Measurements from ENCODE around the gene KCNQ1. TPM values are rescaled to one million over a fixed set of nuclear protein-coding genes. Genes with fewer than 3 reads are reported as not detected.
A peak's percentile ranks its signal among the peaks of the same experiment; 100 is the strongest.

The KCNQ1 gene
- total and polyA plus RNA-seq, 5 experiments from 2014 or later: 8.7 to 25.1 (median 22.9) TPM

GRCh38 chr11:2810411-2811205 lies 365.8 kb downstream of the KCNQ1 start:
- POLR2A ChIA-PET: interaction anchor here (1.1 kb wide), 1 partner anchor 9 kb away, joined by 3 read pairs; no protein-coding TSS in a partner anchor
- DNase-seq (peak in 2 of 10 donors; percentile 1 to 40), ATAC-seq (no peak)
- H3K9me3 Mint-ChIP-seq: peaks cover 0 to 11% (median 0%) of the 10 kb centered on the region in 9 donors
- H3K27ac Mint-ChIP-seq: peak overlapping the region in 3 of 10 donors; percentile 11 to 79 (median 63)
- H3K4me3 Mint-ChIP-seq: peak overlapping the region in 3 of 10 donors; percentile 8 to 33 (median 31)
- H3K27me3 Mint-ChIP-seq: peaks cover 0 to 2% (median 0%) of the 10 kb centered on the region in 5 donors
- H3K36me3 Mint-ChIP-seq: peaks cover 0 to 8% (median 6%) of the 10 kb centered on the region in 3 donors
- peaks cover 34 to 59% (median 45%) of the 10 kb centered on the region in 4 donors for H3K4me1 Mint-ChIP-seq

GRCh38 chr11:2811206-2812091 lies 366.6 kb downstream of the KCNQ1 start:
- H3K36me3 Mint-ChIP-seq: peaks cover 6 to 16% (median 13%) of the 10 kb centered on the region in 3 donors
- peak in 2 of 10 donors; percentile 3 to 45 for DNase-seq
- H3K9me3 Mint-ChIP-seq: peaks cover 0 to 13% (median 7%) of the 10 kb centered on the region in 9 donors
- peak overlapping the region in 4 of 10 donors; percentile 31 to 75 (median 52) for H3K4me3 Mint-ChIP-seq
- no peak for ATAC-seq
- peaks cover 36 to 59% (median 44%) of the 10 kb centered on the region in 4 donors for H3K4me1 Mint-ChIP-seq
- peaks cover 0 to 3% (median 0%) of the 10 kb centered on the region in 5 donors for H3K27me3 Mint-ChIP-seq
- H3K27ac Mint-ChIP-seq: peak overlapping the region in 4 of 10 donors; percentile 7 to 85 (median 66)
- POLR2A ChIA-PET: no interaction called here

- H3K4me1 Mint-ChIP-seq: peaks cover 36 to 59% (median 44%) of the 10 kb centered on the region in 4 donors
- POLR2A ChIA-PET: interaction anchor here (0.5 kb wide), 1 partner anchor 122 kb away, joined by 7 read pairs; no protein-coding TSS in a partner anchor
- DNase-seq: peak in 1 of 10 donors; percentile 37
- H3K4me3 Mint-ChIP-seq: peak overlapping the region in 9 of 10 donors; percentile 15 to 75 (median 44)
- H3K27ac Mint-ChIP-seq: peak overlapping the region in 4 of 10 donors; percentile 40 to 85 (median 72)
- peaks cover 6 to 21% (median 13%) of the 10 kb centered on the region in 3 donors for H3K36me3 Mint-ChIP-seq
- H3K27me3 Mint-ChIP-seq: peaks cover 0 to 3% (median 0%) of the 10 kb centered on the region in 5 donors
- peak in 1 of 2 donors; percentile 37 for ATAC-seq
- peaks cover 0 to 19% (median 8%) of the 10 kb centered on the region in 9 donors for H3K9me3 Mint-ChIP-seq
Measured at GRCh38 chr11:2812371-2812991, 367.7 kb downstream of the KCNQ1 start.

- POLR2A ChIA-PET: no interaction called here
- H3K9me3 Mint-ChIP-seq: peaks cover 0 to 25% (median 11%) of the 10 kb centered on the region in 9 donors
- peak overlapping the region in 7 of 10 donors; percentile 18 to 75 (median 48) for H3K4me3 Mint-ChIP-seq
- peaks cover 12 to 29% (median 17%) of the 10 kb centered on the region in 3 donors for H3K36me3 Mint-ChIP-seq
- H3K4me1 Mint-ChIP-seq: peaks cover 36 to 57% (median 42%) of the 10 kb centered on the region in 4 donors
- ATAC-seq (peak in 1 of 2 donors; percentile 73), DNase-seq (peak in 5 of 10 donors; percentile 7 to 40 (median 21))
- peaks cover 0 to 3% (median 0%) of the 10 kb centered on the region in 5 donors for H3K27me3 Mint-ChIP-seq
- H3K27ac Mint-ChIP-seq: peak overlapping the region in 4 of 10 donors; percentile 73 to 85 (median 74)
Measured at GRCh38 chr11:2813141-2813908, 368.5 kb downstream of the KCNQ1 start.

- H3K4me1 Mint-ChIP-seq: peaks cover 32 to 51% (median 35%) of the 10 kb centered on the region in 4 donors
- ATAC-seq (no peak), DNase-seq (no peak)
- H3K4me3 Mint-ChIP-seq: peak overlapping the region in 2 of 10 donors; percentile 28 to 66
- peaks cover 0 to 31% (median 11%) of the 10 kb centered on the region in 9 donors for H3K9me3 Mint-ChIP-seq
- peak overlapping the region in 3 of 10 donors; percentile 14 to 85 (median 73) for H3K27ac Mint-ChIP-seq
- peaks cover 0 to 3% (median 0%) of the 10 kb centered on the region in 5 donors for H3K27me3 Mint-ChIP-seq
- peaks cover 12 to 35% (median 21%) of the 10 kb centered on the region in 3 donors for H3K36me3 Mint-ChIP-seq
- POLR2A ChIA-PET: interaction anchor here (0.7 kb wide), 1 partner anchor 662 kb away, joined by 3 read pairs; no protein-coding TSS in a partner anchor
Measured at GRCh38 chr11:2813968-2814367, 369.2 kb downstream of the KCNQ1 start.

- Mint-ChIP-seq H3K9me3 (peaks cover 0 to 39% (median 11%) of the 10 kb centered on the region in 9 donors), H3K4me1 (peaks cover 26 to 43% (median 30%) of the 10 kb centered on the region in 4 donors), H3K27ac (no peak overlapping the region), H3K4me3 (no peak overlapping the region), H3K27me3 (peaks cover 0 to 3% (median 0%) of the 10 kb centered on the region in 5 donors), H3K36me3 (peaks cover 17 to 37% (median 22%) of the 10 kb centered on the region in 3 donors)
- ATAC-seq (no peak), DNase-seq (peak in 1 of 10 donors; percentile 26)
- POLR2A ChIA-PET: no interaction called here
Measured at GRCh38 chr11:2814751-2815150, 369.9 kb downstream of the KCNQ1 start.

GRCh38 chr11:2815762-2816496 lies 371.1 kb downstream of the KCNQ1 start:
- POLR2A ChIA-PET: no interaction called here
- no peak for ATAC-seq
- peak in 1 of 10 donors; percentile 43 for DNase-seq
- H3K27ac Mint-ChIP-seq: peak overlapping the region in 1 of 10 donors; percentile 44
- peaks cover 0 to 49% (median 18%) of the 10 kb centered on the region in 9 donors for H3K9me3 Mint-ChIP-seq
- peak overlapping the region in 2 of 10 donors; percentile 34 to 36 for H3K4me3 Mint-ChIP-seq
- peaks cover 23 to 31% (median 27%) of the 10 kb centered on the region in 4 donors for H3K4me1 Mint-ChIP-seq
- H3K27me3 Mint-ChIP-seq: peaks cover 0 to 3% (median 0%) of the 10 kb centered on the region in 5 donors
- H3K36me3 Mint-ChIP-seq: peaks cover 19 to 44% (median 21%) of the 10 kb centered on the region in 3 donors

- Mint-ChIP-seq H3K9me3 (peaks cover 0 to 51% (median 20%) of the 10 kb centered on the region in 9 donors), H3K27me3 (peaks cover 0 to 3% (median 0%) of the 10 kb centered on the region in 5 donors), H3K36me3 (peaks cover 19 to 45% (median 21%) of the 10 kb centered on the region in 3 donors), H3K27ac (no peak overlapping the region), H3K4me3 (no peak overlapping the region), H3K4me1 (peaks cover 17 to 27% (median 22%) of the 10 kb centered on the region in 4 donors)
- no peak for ATAC-seq
- POLR2A ChIA-PET: no interaction called here
- peak in 1 of 10 donors; percentile 28 for DNase-seq
Measured at GRCh38 chr11:2816523-2816922, 371.7 kb downstream of the KCNQ1 start.

GRCh38 chr11:2816941-2817421 lies 372.2 kb downstream of the KCNQ1 start:
- peaks cover 0 to 3% (median 0%) of the 10 kb centered on the region in 5 donors for H3K27me3 Mint-ChIP-seq
- POLR2A ChIA-PET: no interaction called here
- peaks cover 15 to 28% (median 21%) of the 10 kb centered on the region in 4 donors for H3K4me1 Mint-ChIP-seq
- peaks cover 21 to 50% (median 23%) of the 10 kb centered on the region in 3 donors for H3K36me3 Mint-ChIP-seq
- DNase-seq (peak in 1 of 10 donors; percentile 16), ATAC-seq (no peak)
- peaks cover 1 to 55% (median 24%) of the 10 kb centered on the region in 9 donors for H3K9me3 Mint-ChIP-seq
- no peak overlapping the region for H3K27ac Mint-ChIP-seq
- H3K4me3 Mint-ChIP-seq: no peak overlapping the region

- Mint-ChIP-seq H3K4me1 (peaks cover 11 to 25% (median 18%) of the 10 kb centered on the region in 4 donors), H3K36me3 (peaks cover 23 to 55% (median 28%) of the 10 kb centered on the region in 3 donors), H3K4me3 (no peak overlapping the region), H3K9me3 (peaks cover 2 to 60% (median 24%) of the 10 kb centered on the region in 9 donors), H3K27ac (no peak overlapping the region), H3K27me3 (peaks cover 0 to 6% (median 0%) of the 10 kb centered on the region in 5 donors)
- POLR2A ChIA-PET: no interaction called here
- DNase-seq (no peak), ATAC-seq (no peak)
Measured at GRCh38 chr11:2817431-2817830, 372.6 kb downstream of the KCNQ1 start.

All from naive thymus-derived CD8-positive, alpha-beta T cell (primary cell).